ENCODE results near the gene ZCCHC7.

DNA sequence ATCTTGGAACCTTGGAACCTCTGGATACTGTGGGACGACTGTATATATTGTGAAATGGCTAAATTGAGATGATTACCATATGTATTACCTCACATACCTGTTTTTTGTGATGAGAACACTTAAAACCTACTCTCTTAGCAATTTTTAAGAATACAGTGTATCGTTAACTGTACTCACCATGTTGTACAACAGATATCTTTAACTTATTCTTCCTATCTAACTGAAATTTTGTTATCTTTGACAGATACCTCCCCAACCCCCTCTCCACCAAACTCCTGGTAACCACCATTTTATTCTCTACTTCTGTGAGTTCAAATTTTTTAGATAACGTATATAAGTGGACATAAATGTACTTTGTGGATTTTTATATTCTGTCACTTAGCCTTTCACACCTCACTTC lies 126.5 kb downstream of the ZCCHC7 start:
- TF ChIP-seq, protein P1, sequence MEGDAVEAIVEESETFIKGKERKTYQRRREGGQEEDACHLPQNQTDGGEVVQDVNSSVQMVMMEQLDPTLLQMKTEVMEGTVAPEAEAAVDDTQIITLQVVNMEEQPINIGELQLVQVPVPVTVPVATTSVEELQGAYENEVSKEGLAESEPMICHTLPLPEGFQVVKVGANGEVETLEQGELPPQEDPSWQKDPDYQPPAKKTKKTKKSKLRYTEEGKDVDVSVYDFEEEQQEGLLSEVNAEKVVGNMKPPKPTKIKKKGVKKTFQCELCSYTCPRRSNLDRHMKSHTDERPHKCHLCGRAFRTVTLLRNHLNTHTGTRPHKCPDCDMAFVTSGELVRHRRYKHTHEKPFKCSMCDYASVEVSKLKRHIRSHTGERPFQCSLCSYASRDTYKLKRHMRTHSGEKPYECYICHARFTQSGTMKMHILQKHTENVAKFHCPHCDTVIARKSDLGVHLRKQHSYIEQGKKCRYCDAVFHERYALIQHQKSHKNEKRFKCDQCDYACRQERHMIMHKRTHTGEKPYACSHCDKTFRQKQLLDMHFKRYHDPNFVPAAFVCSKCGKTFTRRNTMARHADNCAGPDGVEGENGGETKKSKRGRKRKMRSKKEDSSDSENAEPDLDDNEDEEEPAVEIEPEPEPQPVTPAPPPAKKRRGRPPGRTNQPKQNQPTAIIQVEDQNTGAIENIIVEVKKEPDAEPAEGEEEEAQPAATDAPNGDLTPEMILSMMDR (IDR thresholded peaks at IDR 0.05; ENCODE audit: insufficient read depth, low read length): no peak
- TF ChIP-seq SPI1 (IDR thresholded peaks at IDR 0.05; ENCODE audit: borderline replicate concordance, low read depth): no peak
- no peak for TF ChIP-seq POLR2AphosphoS5 (IDR thresholded peaks at IDR 0.05; ENCODE audit: low read depth)

All from HL-60 (cell line).